Progenitor cell of endocrine pancreas (in vitro differentiated cells): ENCODE measurements around the gene RAB3C. TPM values are rescaled to one million over a fixed set of nuclear protein-coding genes. Genes with fewer than 3 reads are reported as not detected.

Experiments used
- DNase-seq: peaks from one replicate; pipeline ENCODE4 v3.0.0; 2021; ENCODE audit warnings: low spot score; ENCODE audit not compliant: unreplicated experiment
- H3K27ac Mint-ChIP-seq: 2 replicates; pipeline ENCODE4 v1.8.0; 2021; ENCODE audit warnings: mild to moderate bottlenecking, moderate library complexity, mixed read lengths
- H3K27me3 Mint-ChIP-seq: 2 replicates; pipeline ENCODE4 v1.8.0; 2021; ENCODE audit warnings: mixed read lengths
- H3K36me3 Mint-ChIP-seq: 2 replicates; pipeline ENCODE4 v1.8.0; 2022; ENCODE audit warnings: mixed read lengths; ENCODE audit not compliant: insufficient read depth
- H3K4me1 Mint-ChIP-seq: 2 replicates; pipeline ENCODE4 v1.8.0; 2021; ENCODE audit warnings: low read depth, mixed read lengths
- H3K4me3 Mint-ChIP-seq: 2 replicates; pipeline ENCODE4 v1.8.0; 2021; ENCODE audit warnings: low read depth, mild to moderate bottlenecking, moderate library complexity, mixed read lengths
- H3K9me3 Mint-ChIP-seq: 2 replicates; pipeline ENCODE4 v1.8.0; 2021; ENCODE audit warnings: low read depth, mixed read lengths
- total RNA-seq: library from RNA; stranded (reverse); gene quantifications from 2 replicates; pipeline ENCODE4 v1.2.1, GENCODE V29; 2021
- TF ChIP-seq, protein P1 (sequence below): fragments of 200-600 bp; sonication (generic); IDR thresholded peaks from one replicate; pipeline ENCODE4 v1.5.0; 2021; ENCODE audit warnings: antibody characterized with exemption, mild to moderate bottlenecking; ENCODE audit not compliant: unreplicated experiment

RAB3C gene
- total RNA-seq, 1 donor from 2014 or later = 25.2 TPM

DNA sequence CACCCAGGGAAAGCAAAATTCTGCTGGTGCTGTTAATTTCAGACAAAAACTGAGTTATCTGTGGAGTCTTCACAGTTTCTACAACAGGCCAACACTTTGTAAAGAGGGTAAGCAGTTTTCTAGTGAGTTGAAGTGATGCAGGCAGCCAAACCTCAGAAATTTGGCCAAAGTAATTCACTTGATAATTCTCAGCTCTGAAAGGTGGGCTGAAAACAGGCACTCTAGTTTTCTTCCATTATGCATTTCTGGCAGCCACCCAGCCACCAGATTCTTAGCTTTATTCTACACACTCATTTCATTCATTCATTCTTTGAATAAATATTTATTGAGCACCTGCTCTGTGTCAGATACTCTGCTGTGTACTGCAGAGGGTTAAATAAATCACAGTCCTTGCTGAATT, 184.2 kb downstream of the RAB3C start:
- H3K27me3 Mint-ChIP-seq = no peaks in the 10 kb centered on the region
- H3K27ac Mint-ChIP-seq = no peak overlapping the region
- H3K36me3 Mint-ChIP-seq = no peaks in the 10 kb centered on the region
- no peak overlapping the region for H3K4me3 Mint-ChIP-seq
- peaks cover 9% of the 10 kb centered on the region for H3K4me1 Mint-ChIP-seq
- TF ChIP-seq, protein P1, sequence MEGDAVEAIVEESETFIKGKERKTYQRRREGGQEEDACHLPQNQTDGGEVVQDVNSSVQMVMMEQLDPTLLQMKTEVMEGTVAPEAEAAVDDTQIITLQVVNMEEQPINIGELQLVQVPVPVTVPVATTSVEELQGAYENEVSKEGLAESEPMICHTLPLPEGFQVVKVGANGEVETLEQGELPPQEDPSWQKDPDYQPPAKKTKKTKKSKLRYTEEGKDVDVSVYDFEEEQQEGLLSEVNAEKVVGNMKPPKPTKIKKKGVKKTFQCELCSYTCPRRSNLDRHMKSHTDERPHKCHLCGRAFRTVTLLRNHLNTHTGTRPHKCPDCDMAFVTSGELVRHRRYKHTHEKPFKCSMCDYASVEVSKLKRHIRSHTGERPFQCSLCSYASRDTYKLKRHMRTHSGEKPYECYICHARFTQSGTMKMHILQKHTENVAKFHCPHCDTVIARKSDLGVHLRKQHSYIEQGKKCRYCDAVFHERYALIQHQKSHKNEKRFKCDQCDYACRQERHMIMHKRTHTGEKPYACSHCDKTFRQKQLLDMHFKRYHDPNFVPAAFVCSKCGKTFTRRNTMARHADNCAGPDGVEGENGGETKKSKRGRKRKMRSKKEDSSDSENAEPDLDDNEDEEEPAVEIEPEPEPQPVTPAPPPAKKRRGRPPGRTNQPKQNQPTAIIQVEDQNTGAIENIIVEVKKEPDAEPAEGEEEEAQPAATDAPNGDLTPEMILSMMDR = no peak
- no peaks in the 10 kb centered on the region for H3K9me3 Mint-ChIP-seq
- DNase-seq = no peak

DNA sequence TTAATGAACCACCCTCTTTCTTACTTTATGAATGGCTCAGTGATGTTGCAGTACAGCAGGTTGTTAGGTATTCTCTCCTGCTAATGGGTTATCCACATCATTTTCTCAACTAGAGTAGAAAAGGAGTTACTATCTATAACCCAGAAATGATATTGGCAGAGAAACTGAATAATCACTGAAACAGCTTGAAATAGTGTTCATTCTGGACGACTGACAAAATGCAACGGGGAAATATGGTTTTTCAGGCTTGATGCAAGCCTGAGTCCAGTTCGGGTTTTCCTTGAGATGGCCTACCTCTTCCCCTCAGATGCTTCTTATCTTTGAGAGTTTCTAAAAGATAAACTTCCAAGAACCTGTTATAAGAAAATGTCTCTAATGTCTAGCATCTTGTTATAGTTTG, 187.3 kb downstream of the RAB3C start:
- Mint-ChIP-seq H3K27me3 (no peaks in the 10 kb centered on the region), H3K36me3 (no peaks in the 10 kb centered on the region), H3K27ac (no peak overlapping the region), H3K4me1 (peaks cover 9% of the 10 kb centered on the region), H3K9me3 (no peaks in the 10 kb centered on the region), H3K4me3 (no peak overlapping the region)
- no peak for DNase-seq
- TF ChIP-seq, protein P1 = no peak

DNA sequence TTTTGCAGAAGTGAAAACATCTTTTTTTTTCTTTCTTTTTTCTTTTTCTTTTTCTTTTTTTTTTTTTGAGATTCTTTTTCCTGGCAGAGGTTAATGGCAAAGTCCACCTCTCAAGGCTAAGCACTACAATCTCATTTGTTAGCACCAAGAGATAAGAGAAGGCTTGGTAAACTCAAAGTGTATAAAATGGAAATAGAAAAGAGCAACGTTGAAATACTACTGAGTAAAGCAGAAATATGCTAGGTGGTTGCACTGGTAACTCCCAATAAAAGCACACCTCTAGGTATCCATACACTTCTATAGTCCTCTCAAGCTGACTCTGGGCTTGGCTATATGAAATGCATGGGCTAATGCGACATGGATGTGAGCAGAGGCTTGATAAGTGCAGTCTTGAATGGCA, 188.9 kb downstream of the RAB3C start:
- no peak overlapping the region for H3K27ac Mint-ChIP-seq
- peaks cover 7% of the 10 kb centered on the region for H3K4me1 Mint-ChIP-seq
- H3K9me3 Mint-ChIP-seq = no peaks in the 10 kb centered on the region
- H3K4me3 Mint-ChIP-seq = no peak overlapping the region
- no peaks in the 10 kb centered on the region for H3K36me3 Mint-ChIP-seq
- no peak for DNase-seq
- TF ChIP-seq, protein P1 = no peak
- no peaks in the 10 kb centered on the region for H3K27me3 Mint-ChIP-seq

DNA sequence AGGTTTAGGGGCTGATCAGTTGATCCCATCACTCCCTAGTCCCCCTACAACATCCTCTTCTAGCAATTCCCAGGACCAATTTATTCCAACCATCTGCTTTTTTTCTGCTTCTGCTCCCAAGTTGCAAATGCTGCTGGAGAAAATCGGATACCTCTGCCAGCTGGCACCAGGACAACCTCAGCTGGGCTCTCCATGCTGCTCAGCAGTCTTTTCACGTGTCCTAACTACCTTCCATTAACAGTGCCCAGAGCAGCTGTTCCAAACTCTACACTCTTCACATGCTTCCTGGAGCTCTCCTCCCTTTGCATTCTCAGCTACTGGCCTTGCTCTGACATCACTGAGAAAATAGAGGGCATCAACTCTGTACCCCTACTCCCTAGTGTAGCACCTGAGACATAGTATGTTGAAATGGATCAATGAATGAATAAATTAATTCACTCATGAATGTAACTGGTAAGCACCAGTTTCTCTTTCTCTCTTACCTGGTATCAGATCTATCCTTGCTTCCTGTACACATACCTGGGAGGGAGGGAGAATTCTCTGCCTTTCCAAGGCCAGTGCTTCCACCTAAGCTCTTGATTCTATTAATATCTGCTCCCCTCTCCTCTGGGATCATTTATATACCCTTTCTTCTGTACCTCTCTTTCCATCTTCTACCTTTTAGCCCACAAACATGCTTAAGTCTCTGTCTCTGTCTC, 191.0 kb downstream of the RAB3C start:
- no peak for DNase-seq
- TF ChIP-seq, protein P1 = no peak
- no peaks in the 10 kb centered on the region for H3K9me3 Mint-ChIP-seq
- H3K4me1 Mint-ChIP-seq = peaks cover 7% of the 10 kb centered on the region
- H3K4me3 Mint-ChIP-seq = no peak overlapping the region
- H3K36me3 Mint-ChIP-seq = no peaks in the 10 kb centered on the region
- no peak overlapping the region for H3K27ac Mint-ChIP-seq
- H3K27me3 Mint-ChIP-seq = no peaks in the 10 kb centered on the region

DNA sequence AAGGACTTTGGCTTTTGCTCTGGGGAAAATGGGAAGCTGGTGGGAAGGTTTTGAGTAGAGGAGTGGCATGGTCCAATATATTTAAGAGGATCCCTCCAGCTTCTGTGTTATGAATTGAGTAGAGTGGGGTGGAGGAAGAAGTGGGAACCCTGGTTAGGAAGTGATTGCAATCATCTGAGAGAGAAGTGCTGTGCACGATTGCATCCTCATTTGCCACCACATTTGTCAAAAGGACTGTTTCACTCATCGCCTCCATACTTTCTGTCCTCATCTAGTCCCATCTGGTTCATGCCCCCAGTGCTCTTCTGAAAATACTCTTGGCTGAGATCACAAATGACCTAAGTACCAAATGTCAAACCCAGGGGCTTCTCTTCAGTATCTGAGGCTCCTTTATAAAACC, 192.1 kb downstream of the RAB3C start:
- no peak overlapping the region for H3K27ac Mint-ChIP-seq
- H3K27me3 Mint-ChIP-seq = no peaks in the 10 kb centered on the region
- no peak overlapping the region for H3K4me3 Mint-ChIP-seq
- no peak for DNase-seq
- H3K9me3 Mint-ChIP-seq = no peaks in the 10 kb centered on the region
- H3K36me3 Mint-ChIP-seq = no peaks in the 10 kb centered on the region
- H3K4me1 Mint-ChIP-seq = peaks cover 7% of the 10 kb centered on the region
- TF ChIP-seq, protein P1 = no peak
